Gastrocnemius medialis (tissue), 4 donors: ENCODE measurements around the gene ARL11. TPM values are rescaled to one million over a fixed set of nuclear protein-coding genes. Genes with fewer than 3 reads are reported as not detected.

ENCODE experiments used
- ATAC-seq, 2 donors: fragments of 150-250 bp; one replicate each; pipeline ENCODE4 v1.9.1; 2016
- DNase-seq, 2 donors: peaks; one replicate each; pipeline ENCODE4 v3.0.0-alpha.2; 2019
- H3K27ac ChIP-seq, 4 donors: fragments of 200-600 bp; sonication (generic); 1 replicate in 1 of 4; 2 replicates in 3 of 4; pipeline ENCODE4 v1.5.1; 2016 to 2018; ENCODE audit warnings: mild to moderate bottlenecking in 2 of 4, moderate library complexity in 1 of 4
- H3K27me3 ChIP-seq, 3 donors: fragments of 200-600 bp; sonication (generic) in 2 of 3; 1 replicate in 1 of 3; 2 replicates in 2 of 3; pipeline versions ENCODE4 v1.5.1 to v1.6.0; 2016 to 2019; ENCODE audit warnings: mild to moderate bottlenecking in 1 of 3, moderate library complexity in 1 of 3
- H3K36me3 ChIP-seq, 2 donors: fragments of 200-600 bp; sonication (generic) in 1 of 2; one replicate each; pipeline ENCODE4 v1.5.1; 2017 to 2018
- H3K4me1 ChIP-seq, 2 donors: fragments of 200-600 bp; sonication (generic) in 1 of 2; one replicate each; pipeline ENCODE4 v1.5.1; 2016 to 2017; ENCODE audit warnings: mild to moderate bottlenecking in 2 of 2
- H3K4me3 ChIP-seq, 4 donors: fragments of 200-600 bp; sonication (generic) in 3 of 4; 1 replicate in 1 of 4; 2 replicates in 3 of 4; pipeline ENCODE4 v1.5.1; 2016 to 2019; ENCODE audit warnings: mild to moderate bottlenecking in 2 of 4
- H3K9me3 ChIP-seq, 3 donors: fragments of 200-600 bp; sonication (generic) in 2 of 3; 1 replicate in 1 of 3; 2 replicates in 2 of 3; pipeline ENCODE4 v1.5.1; 2016 to 2019
- CTCF ChIP-seq, 5 experiments: fragments of 450-650 bp in 3 of 5; fragments of 200-600 bp in 2 of 5; sonication (generic) in 2 of 5; IDR thresholded peaks in 4 of 5; conservative IDR thresholded peaks in 1 of 5; 1 replicate in 4 of 5; 2 replicates in 1 of 5; pipeline ENCODE4 v1.5.1; 2016 to 2019; ENCODE audit warnings: antibody characterized with exemption in 5 of 5, mild to moderate bottlenecking in 3 of 5, moderate library complexity in 3 of 5
- POLR2A ChIP-seq, 2 donors: fragments of 450-650 bp; IDR thresholded peaks; one replicate each; pipeline ENCODE4 v1.6.1; 2017; ENCODE audit warnings: antibody characterized with exemption in 2 of 2, mild to moderate bottlenecking in 2 of 2, moderate library complexity in 2 of 2
- in situ Hi-C, 4 donors: fragments of 200-750 bp; cut with MboI; loops; one replicate each; pipeline versions ENCODE4 v1.15.0 to v1.8.0; 2017; ENCODE audit warnings: low sequenced_read_pairs in 4 of 4
- intact Hi-C: fragments of 100-400 bp; cut with DNase I; formaldehyde crosslinking; loops from one replicate; pipeline ENCODE4 v1.15.1; 2023; ENCODE audit warnings: low total_unique reads
- total RNA-seq, 4 donors: library from RNA; depleted of rRNA; stranded (reverse); fragments of >200 nt; gene quantifications; one replicate each; pipeline versions ENCODE4 v1.1.0 to v1.2.3, GENCODE V29; 2016

Gene ARL11
- total RNA-seq, 4 donors from 2014 or later: 0.10 to 0.20 (median 0.12) TPM

GRCh38 chr13:49622174-49622946 lies 5.9 kb upstream of the ARL11 start:
- DNase-seq (no peak), ATAC-seq (no peak)
- Histone ChIP-seq H3K9me3 (no peaks in the 10 kb centered on the region), H3K27me3 (no peaks in the 10 kb centered on the region), H3K36me3 (no peaks in the 10 kb centered on the region), H3K27ac (no peak overlapping the region), H3K4me3 (no peak overlapping the region), H3K4me1 (no peaks in the 10 kb centered on the region)
- in situ Hi-C loops: no loop called here
- TF ChIP-seq CTCF (IDR thresholded peaks at IDR 0.05 in 4 of 5, conservative IDR thresholded peaks at IDR 0.05 in 1 of 5) (no peak), POLR2A (IDR thresholded peaks at IDR 0.05) (no peak)
- intact Hi-C loops: no loop called here

DNA sequence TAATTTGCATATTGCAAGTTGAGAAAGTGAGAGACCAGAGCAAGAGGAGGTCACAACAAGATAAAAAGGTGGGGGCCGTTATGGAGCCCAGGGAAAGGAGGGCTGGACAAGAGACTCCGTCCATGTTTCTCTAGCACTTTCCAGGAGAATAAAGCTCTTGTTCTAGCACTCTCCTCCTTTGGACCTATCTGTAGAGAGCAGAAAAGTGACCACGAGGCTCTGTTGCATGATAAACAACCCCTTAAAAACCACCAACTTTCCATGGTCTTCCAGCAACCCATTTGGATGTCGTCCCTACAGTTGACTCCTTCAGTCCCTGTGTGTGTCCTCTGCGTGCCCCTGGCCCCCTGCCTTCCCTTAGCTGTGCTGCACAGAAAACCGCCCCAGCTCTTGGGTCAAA lies 4.1 kb upstream of the ARL11 start:
- no peak for TF ChIP-seq CTCF (IDR thresholded peaks at IDR 0.05 in 4 of 5, conservative IDR thresholded peaks at IDR 0.05 in 1 of 5)
- TF ChIP-seq POLR2A (IDR thresholded peaks at IDR 0.05): no peak
- in situ Hi-C loops: no loop called here
- H3K4me3 ChIP-seq: no peak overlapping the region
- intact Hi-C loops: no loop called here
- ATAC-seq: no peak
- H3K4me1 ChIP-seq: peaks cover 0 to 2% of the 10 kb centered on the region in 2 donors
- H3K27me3 ChIP-seq: no peaks in the 10 kb centered on the region
- no peaks in the 10 kb centered on the region for H3K9me3 ChIP-seq
- no peak for DNase-seq
- no peaks in the 10 kb centered on the region for H3K36me3 ChIP-seq
- no peak overlapping the region for H3K27ac ChIP-seq

DNA sequence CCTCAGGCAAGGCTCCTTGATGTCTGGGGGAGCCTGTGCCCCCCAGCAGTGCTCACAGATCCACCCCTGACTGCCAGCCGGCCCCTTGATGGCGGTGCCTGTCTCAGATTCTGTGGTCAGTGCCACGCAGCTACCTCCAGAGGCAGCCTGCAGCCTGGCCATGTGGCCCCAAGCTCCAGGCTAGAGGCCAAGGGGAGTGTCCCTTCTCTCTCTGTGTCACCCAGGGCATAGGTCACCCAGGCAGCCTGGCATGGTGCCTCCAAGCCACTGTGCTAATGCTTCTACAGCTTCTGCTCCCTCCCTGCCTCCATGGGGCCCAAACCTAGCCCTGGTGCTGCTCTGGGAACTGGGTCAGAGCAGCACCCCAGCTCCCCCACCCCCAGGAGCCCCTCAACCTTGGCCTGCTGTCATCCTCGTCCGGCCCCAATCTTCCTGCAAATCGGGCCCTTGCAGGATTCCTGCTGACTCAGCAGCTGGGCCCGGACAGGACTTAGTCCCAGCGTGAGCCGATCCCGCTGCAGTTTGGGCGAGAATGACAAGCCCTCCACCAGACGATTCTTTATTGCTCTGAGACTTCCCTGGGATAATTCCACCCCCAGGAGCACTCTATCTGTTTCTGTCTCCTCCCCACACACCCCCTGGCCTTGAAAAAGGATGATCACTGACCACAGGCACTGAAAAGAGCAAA lies 2.8 kb upstream of the ARL11 start:
- DNase-seq (peak in 1 of 2 donors; percentile 22), ATAC-seq (no peak)
- H3K4me1 ChIP-seq: peaks cover 0 to 4% of the 10 kb centered on the region in 2 donors
- H3K27ac ChIP-seq: no peak overlapping the region
- H3K9me3 ChIP-seq: no peaks in the 10 kb centered on the region
- no peaks in the 10 kb centered on the region for H3K27me3 ChIP-seq
- no peak for TF ChIP-seq POLR2A (IDR thresholded peaks at IDR 0.05)
- no peak for TF ChIP-seq CTCF (IDR thresholded peaks at IDR 0.05 in 4 of 5, conservative IDR thresholded peaks at IDR 0.05 in 1 of 5)
- no peaks in the 10 kb centered on the region for H3K36me3 ChIP-seq
- in situ Hi-C loops (no loop called here), intact Hi-C loops (no loop called here)
- H3K4me3 ChIP-seq: no peak overlapping the region

- DNase-seq (no peak), ATAC-seq (peak in 1 of 2 donors; percentile 27)
- Histone ChIP-seq H3K4me3 (peak overlapping the region in 1 of 4 donors; percentile 27), H3K27ac (no peak overlapping the region), H3K27me3 (no peaks in the 10 kb centered on the region), H3K36me3 (no peaks in the 10 kb centered on the region), H3K9me3 (no peaks in the 10 kb centered on the region), H3K4me1 (peaks cover 0 to 9% of the 10 kb centered on the region in 2 donors)
- intact Hi-C loops: no loop called here
- no peak for TF ChIP-seq POLR2A (IDR thresholded peaks at IDR 0.05)
- TF ChIP-seq CTCF (IDR thresholded peaks at IDR 0.05 in 4 of 5, conservative IDR thresholded peaks at IDR 0.05 in 1 of 5): no peak
- in situ Hi-C loops: no loop called here
These were observed 1.1 kb downstream of the ARL11 start for GRCh38 chr13:49629196-49629938.
